OCI-LY1 (cell line): ENCODE results near the gene MNT.

ENCODE experiments used
- H2AFZ ChIP-seq: fragments of 200-600 bp; sonication (generic), shearing (Covaris generic); 2 replicates; pipeline ENCODE4 v1.6.0; 2014; ENCODE audit warnings: antibody characterized with exemption, mild to moderate bottlenecking, low read length
- H3F3A ChIP-seq: fragments of 200-600 bp; sonication (generic), shearing (Covaris generic); 2 replicates; pipeline ENCODE4 v1.6.0; 2014; ENCODE audit warnings: mild to moderate bottlenecking, antibody characterized with exemption, low read length, moderate library complexity; ENCODE audit not compliant: insufficient read depth
- H3K27ac ChIP-seq: fragments of 200-600 bp; sonication (generic); 2 replicates; pipeline ENCODE4 v1.5.1; 2014; ENCODE audit warnings: low read length, mixed run types, mild to moderate bottlenecking, low read depth; ENCODE audit not compliant: poor library complexity, severe bottlenecking
- H3K27me3 ChIP-seq: fragments of 200-600 bp; sonication (generic); 2 replicates; pipeline ENCODE4 v1.6.0; 2014; ENCODE audit warnings: antibody characterized with exemption, mild to moderate bottlenecking, low read length, moderate library complexity; ENCODE audit not compliant: insufficient read depth
- H3K36me3 ChIP-seq: fragments of 200-600 bp; sonication (generic); 2 replicates; pipeline ENCODE4 v1.6.1; 2014; ENCODE audit warnings: mild to moderate bottlenecking, antibody characterized with exemption, low read length, moderate library complexity, mixed read lengths; ENCODE audit not compliant: insufficient read depth
- H3K4me1 ChIP-seq: fragments of 200-600 bp; sonication (generic); 2 replicates; pipeline ENCODE4 v1.5.1; 2014; ENCODE audit warnings: mild to moderate bottlenecking, low read length, moderate library complexity; ENCODE audit not compliant: insufficient read depth, severe bottlenecking
- H3K4me2 ChIP-seq: fragments of 200-600 bp; sonication (generic), shearing (Covaris generic); 2 replicates; pipeline ENCODE4 v1.6.1; 2014; ENCODE audit warnings: low read length
- H3K4me3 ChIP-seq: fragments of 200-600 bp; sonication (generic); 2 replicates; pipeline ENCODE4 v1.5.1; 2014; ENCODE audit warnings: low read length, low read depth, mild to moderate bottlenecking, mixed read lengths; ENCODE audit not compliant: poor library complexity, severe bottlenecking
- H3K79me2 ChIP-seq: fragments of 200-600 bp; shearing (Covaris generic); 2 replicates; pipeline ENCODE4 v1.6.1; 2016; ENCODE audit warnings: mixed run types, low read length, mixed read lengths; ENCODE audit not compliant: insufficient read depth
- H3K9ac ChIP-seq: fragments of 200-600 bp; sonication (generic), shearing (Covaris generic); 2 replicates; pipeline ENCODE4 v1.6.1; 2014; ENCODE audit warnings: mild to moderate bottlenecking, low read length, mixed read lengths
- H3K9me2 ChIP-seq: fragments of 200-600 bp; sonication (generic), shearing (Covaris generic); 2 replicates; pipeline ENCODE4 v1.6.1; 2014; ENCODE audit warnings: low read depth, mild to moderate bottlenecking, low read length, mixed read lengths
- H3K9me3 ChIP-seq: fragments of 200-600 bp; shearing (Covaris generic); 2 replicates; pipeline ENCODE4 v1.6.1; 2014; ENCODE audit warnings: low read length, mixed read lengths
- H4K20me1 ChIP-seq: fragments of 200-600 bp; sonication (generic), shearing (Covaris generic); 2 replicates; pipeline ENCODE4 v1.6.0; 2016; ENCODE audit warnings: mild to moderate bottlenecking, low read length; ENCODE audit not compliant: insufficient read depth
- EZH2 ChIP-seq: fragments of 200-600 bp; sonication (generic), shearing (Covaris generic); IDR thresholded peaks from 2 replicates; pipeline ENCODE4 v1.8.0; 2017; ENCODE audit warnings: borderline replicate concordance, mixed run types, mild to moderate bottlenecking, antibody characterized with exemption, low read length, moderate library complexity, mixed read lengths
- TF ChIP-seq, protein P1 (sequence below): fragments of 200-600 bp; sonication (generic), shearing (Covaris generic); IDR thresholded peaks from 2 replicates; pipeline ENCODE4 v1.5.1; 2017; ENCODE audit warnings: mild to moderate bottlenecking, antibody characterized with exemption, low read length, moderate library complexity, mixed read lengths

The MNT gene

DNA sequence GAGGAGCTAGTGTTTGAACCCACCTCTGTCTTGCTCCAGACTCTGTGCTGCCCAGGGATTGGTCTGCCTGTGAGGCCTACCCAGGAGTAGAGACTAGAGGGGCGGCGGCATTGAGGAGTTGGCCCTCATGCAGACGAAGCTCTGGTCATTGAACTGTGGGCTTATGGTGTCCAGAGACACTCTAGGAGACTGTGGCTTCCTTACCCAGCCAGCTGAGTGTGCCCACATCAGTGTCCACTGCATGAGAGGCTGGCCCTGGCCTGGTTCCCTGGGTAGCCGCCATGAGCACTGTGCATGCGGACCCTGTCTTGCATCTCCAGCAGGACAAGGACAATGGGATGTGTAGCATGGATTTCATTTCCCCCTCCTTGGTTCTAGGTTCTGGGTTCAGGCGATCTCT is 49.6 kb downstream of the MNT start:
- Histone ChIP-seq H3K36me3 (no peaks in the 10 kb centered on the region; the same call in 1 of the 2 replicates), H3F3A (peaks cover 12% of the 10 kb centered on the region), H3K27me3 (no peaks in the 10 kb centered on the region), H3K9ac (no peak overlapping the region), H3K4me1 (peaks cover 19% of the 10 kb centered on the region), H3K4me2 (no peak overlapping the region), H3K27ac (no peak overlapping the region), H3K9me3 (no peaks in the 10 kb centered on the region), H3K4me3 (no peak overlapping the region), H4K20me1 (no peaks in the 10 kb centered on the region), H3K79me2 (no peaks in the 10 kb centered on the region), H2AFZ (no peak overlapping the region), H3K9me2 (no peaks in the 10 kb centered on the region)
- TF ChIP-seq, protein P1, sequence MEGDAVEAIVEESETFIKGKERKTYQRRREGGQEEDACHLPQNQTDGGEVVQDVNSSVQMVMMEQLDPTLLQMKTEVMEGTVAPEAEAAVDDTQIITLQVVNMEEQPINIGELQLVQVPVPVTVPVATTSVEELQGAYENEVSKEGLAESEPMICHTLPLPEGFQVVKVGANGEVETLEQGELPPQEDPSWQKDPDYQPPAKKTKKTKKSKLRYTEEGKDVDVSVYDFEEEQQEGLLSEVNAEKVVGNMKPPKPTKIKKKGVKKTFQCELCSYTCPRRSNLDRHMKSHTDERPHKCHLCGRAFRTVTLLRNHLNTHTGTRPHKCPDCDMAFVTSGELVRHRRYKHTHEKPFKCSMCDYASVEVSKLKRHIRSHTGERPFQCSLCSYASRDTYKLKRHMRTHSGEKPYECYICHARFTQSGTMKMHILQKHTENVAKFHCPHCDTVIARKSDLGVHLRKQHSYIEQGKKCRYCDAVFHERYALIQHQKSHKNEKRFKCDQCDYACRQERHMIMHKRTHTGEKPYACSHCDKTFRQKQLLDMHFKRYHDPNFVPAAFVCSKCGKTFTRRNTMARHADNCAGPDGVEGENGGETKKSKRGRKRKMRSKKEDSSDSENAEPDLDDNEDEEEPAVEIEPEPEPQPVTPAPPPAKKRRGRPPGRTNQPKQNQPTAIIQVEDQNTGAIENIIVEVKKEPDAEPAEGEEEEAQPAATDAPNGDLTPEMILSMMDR: no peak
- TF ChIP-seq EZH2: no peak

DNA sequence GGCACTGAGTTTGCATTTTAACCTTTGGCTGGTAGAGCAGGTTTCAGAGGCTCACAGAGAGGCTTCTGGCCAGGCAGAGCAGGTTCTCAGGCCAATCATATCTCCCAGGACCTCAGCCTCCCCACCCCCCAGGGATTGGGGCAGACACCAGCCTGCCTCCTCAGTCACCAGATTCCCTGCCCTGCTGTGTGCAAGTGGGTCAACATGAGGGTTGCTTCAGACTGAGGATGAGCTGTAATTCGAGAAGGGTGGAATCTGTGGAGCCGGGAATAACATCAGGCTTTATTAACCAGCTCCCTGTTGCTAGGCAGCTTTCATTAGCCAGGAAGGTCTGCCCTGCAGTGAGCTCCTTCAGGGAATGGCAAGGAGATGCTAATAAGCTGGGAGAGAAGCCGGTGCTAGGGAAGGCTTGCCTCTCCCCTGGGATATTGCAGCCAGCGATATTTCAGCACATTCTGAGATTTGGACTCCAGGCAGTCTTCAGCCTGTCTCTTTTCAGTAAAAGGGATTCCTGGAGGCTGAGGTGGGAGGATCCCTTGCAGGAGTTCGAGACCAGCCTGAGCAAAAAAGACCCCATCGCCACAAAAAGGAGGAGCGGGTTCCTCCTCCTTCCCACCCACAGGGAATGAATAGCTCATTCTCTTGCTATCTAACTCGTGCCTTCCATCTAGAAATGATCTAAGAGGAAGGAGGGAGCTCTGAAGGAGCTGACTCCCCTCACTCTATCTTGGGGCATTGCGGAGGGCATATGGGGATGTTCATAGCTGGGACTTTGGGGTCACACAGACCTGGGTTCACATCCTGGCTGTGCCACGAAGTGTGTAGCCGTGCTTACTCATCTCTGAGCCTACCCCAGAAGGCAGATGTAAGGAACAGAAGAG is 52.8 kb downstream of the MNT start:
- Histone ChIP-seq H3K9me2 (no peaks in the 10 kb centered on the region), H2AFZ (no peak overlapping the region), H3F3A (peaks cover 3% of the 10 kb centered on the region; the same call in 1 of the 2 replicates), H3K79me2 (no peaks in the 10 kb centered on the region), H3K36me3 (peaks cover 24% of the 10 kb centered on the region), H3K9ac (no peak overlapping the region), H3K27me3 (no peaks in the 10 kb centered on the region), H3K4me1 (peaks cover 9% of the 10 kb centered on the region), H3K9me3 (no peaks in the 10 kb centered on the region), H4K20me1 (no peaks in the 10 kb centered on the region), H3K4me2 (no peak overlapping the region), H3K4me3 (no peak overlapping the region), H3K27ac (no peak overlapping the region)
- TF ChIP-seq, protein P1: no peak
- TF ChIP-seq EZH2: no peak

DNA sequence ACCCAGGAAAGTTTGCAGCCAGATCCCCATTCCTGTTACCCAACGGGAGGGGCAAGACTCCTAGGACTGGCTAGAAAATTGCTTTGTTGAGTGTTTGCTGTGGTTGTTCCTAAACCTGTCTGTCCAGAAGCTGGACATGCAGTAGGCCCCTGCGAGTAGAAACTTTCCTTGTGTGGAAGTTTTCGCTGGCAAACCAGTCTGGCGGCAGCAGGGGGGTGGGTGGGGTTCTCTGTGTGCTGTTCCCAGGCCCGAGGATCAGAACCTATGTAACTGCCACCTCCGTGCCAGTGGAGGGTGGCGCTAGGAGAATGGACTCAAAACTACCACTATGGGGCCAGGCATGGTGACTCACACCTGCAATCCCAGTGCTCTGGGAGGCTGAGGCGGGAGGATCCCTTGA is 54.4 kb downstream of the MNT start:
- Histone ChIP-seq H3K4me3 (no peak overlapping the region), H3F3A (no peaks in the 10 kb centered on the region), H3K9me2 (no peaks in the 10 kb centered on the region), H3K4me2 (no peak overlapping the region), H3K4me1 (no peaks in the 10 kb centered on the region), H2AFZ (no peak overlapping the region), H4K20me1 (no peaks in the 10 kb centered on the region), H3K9me3 (no peaks in the 10 kb centered on the region), H3K27me3 (no peaks in the 10 kb centered on the region), H3K9ac (no peak overlapping the region), H3K27ac (no peak overlapping the region), H3K79me2 (no peaks in the 10 kb centered on the region), H3K36me3 (peaks cover 37% of the 10 kb centered on the region)
- no peak for TF ChIP-seq EZH2
- TF ChIP-seq, protein P1: no peak
